CD4-positive, alpha-beta T cell treated with Interleukin-1 beta for 1 hour (primary cell): ENCODE data around the gene ENO2.
A peak's percentile ranks its signal among the peaks of the same experiment; 100 is the strongest.
"Not testable (repeated sequence)": the region's sequence is repeated elsewhere in the genome, so short reads cannot be mapped to it uniquely, and the experiment has no call there.

Experiments
- DNase-seq, 2 donors: peaks; one replicate each; pipeline ENCODE4 v3.0.0-alpha.2; 2020 to 2022

ENO2 gene

DNA sequence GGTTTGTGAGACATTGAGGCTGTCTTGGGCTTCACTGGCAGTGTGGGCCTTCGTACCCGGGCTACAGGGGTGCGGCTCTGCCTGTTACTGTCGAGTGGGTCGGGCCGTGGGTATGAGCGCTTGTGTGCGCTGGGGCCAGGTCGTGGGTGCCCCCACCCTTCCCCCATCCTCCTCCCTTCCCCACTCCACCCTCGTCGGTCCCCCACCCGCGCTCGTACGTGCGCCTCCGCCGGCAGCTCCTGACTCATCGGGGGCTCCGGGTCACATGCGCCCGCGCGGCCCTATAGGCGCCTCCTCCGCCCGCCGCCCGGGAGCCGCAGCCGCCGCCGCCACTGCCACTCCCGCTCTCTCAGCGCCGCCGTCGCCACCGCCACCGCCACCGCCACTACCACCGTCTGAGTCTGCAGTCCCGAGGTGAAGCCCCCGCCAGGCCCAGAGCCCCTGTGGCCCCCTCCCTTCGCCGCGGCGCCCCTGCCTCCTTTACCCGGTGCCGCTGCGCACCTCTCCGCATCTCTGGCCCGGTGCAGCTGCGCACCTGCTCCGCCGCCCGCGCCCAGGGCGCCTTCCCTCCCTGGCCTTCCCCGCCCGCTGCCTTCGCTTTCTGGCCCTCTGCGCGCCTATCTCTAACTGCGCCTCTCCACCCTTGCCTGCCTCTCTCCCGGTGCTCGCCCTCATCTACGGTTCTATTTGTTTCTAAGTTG lies at the start of gene ENO2:
Gene ENO2, plus strand, starts transcription at position 335 of the 701 bp plus-strand sequence. CDS start 1,253 bp downstream, outside the sequence.
- peak; percentile 87 for DNase-seq

DNA sequence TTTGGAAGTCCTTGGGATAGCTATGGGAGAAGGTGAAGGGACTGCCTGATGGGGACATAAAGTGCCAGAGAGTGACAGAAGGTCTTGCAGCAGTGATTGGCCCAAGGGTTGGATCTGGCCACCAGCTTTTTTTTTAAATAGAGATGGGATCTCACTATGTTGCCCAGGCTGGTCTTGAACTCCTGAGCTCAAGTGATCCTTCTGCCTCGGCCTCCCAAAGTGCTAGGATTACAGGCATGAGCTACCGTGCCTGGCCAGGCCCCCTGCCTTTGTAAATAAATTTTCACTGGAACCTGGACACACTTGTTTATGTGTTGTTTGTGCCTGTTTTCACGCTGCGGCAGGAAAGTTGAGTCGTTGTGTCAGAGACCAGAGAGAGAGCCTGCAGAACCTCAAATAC lies 49.1 kb upstream of the ENO2 start:
- not testable (repeated sequence) for DNase-seq

DNA sequence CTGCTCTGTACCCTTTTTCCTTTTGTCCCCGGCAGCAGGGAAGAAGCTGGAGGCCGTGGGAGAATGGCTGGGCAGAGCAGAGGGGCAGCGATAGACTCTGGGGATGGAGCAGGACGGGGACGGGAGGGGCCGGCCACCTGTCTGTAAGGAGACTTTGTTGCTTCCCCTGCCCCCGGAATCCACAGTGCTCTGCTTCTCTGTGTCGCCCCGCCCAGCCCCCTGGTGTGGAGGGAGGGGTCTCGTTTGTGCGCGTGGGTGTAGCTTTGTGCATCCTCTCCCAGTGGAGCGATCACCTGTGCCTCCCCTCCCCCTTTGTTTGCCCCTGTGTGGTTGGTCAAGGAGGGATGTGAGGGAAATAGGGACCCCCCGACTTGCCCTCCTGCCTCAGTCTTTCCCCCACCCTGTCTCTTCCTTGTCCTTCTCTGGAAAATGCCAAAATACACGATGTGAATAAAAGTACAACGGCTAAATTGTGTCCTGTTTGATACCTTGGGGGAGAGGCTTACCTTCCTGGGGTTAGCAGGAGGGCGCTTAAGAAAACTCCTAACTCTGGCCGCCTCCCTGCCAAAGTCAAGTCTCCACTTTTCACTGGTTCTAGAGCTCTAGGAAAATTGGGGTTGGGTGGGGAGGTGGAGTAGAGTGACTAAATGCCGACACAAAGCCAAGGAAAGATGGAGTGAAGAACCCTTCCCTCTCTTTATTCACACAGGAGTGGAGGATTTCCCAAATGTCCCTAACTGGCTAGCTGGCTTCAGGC lies 48.0 kb upstream of the ENO2 start:
- no peak for DNase-seq

DNA sequence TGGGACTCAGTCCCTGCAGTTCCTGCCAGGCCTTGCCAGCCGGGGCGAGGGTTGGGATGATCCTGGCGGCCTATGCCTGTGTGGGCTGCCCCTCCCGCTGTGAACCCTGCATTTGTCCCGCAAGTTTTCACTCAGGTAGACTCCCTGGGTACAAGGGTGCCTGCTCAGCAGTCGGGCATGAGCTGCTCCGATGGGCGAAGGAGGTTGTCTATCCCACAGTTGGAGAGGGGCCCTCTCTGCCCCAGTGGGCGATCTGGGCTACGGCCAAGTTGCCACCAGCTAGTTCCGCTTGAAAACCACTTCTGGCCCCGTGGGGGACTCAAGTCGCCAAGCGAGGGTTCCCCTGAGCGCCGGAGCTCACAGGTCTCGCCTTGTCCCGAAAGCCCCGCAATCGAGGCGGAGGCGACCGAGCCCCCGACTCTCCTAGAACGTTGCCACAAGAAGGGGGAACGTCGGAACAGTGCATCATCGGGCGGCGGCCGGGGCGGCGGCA lies 47.4 kb upstream of the ENO2 start:
- DNase-seq: no peak

DNA sequence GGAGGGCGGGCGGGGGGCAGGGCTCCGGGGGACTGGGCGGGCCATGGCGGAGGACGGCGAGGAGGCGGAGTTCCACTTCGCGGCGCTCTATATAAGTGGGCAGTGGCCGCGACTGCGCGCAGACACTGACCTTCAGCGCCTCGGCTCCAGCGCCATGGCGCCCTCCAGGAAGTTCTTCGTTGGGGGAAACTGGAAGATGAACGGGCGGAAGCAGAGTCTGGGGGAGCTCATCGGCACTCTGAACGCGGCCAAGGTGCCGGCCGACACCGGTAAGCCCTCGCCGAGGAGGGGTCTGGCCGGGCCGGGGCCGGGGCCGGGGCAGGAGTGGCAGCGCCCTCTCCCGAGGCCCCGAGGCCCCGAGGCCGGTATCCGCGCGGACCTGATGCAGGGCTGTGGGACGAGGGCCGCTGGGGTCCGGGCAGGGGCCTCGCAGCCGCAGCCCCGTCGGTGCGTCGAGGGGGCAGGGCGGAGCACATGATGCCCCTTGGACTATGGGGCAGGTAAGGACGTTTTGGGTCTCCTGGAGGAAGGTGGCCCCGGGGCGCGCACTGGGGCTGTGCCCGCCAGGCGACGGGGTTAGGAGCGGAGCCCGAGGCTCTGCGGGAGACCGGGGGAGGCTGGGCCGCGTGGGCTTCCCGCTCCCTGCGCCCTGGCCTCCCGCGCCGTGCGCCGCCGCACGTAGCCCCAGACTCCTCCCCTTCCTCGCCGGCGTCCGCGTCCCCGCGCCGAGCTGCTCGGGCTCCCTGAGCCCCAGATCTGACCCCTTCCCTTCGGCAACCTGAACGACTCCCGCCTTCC lies 46.8 kb upstream of the ENO2 start, which contains the start of gene TPI1:
Gene TPI1, plus strand, starts transcription at position 119 of the 798 bp plus-strand sequence. Its CDS starts 36 bp downstream, at position 155.
- peak; percentile 85 to 87 for DNase-seq

DNA sequence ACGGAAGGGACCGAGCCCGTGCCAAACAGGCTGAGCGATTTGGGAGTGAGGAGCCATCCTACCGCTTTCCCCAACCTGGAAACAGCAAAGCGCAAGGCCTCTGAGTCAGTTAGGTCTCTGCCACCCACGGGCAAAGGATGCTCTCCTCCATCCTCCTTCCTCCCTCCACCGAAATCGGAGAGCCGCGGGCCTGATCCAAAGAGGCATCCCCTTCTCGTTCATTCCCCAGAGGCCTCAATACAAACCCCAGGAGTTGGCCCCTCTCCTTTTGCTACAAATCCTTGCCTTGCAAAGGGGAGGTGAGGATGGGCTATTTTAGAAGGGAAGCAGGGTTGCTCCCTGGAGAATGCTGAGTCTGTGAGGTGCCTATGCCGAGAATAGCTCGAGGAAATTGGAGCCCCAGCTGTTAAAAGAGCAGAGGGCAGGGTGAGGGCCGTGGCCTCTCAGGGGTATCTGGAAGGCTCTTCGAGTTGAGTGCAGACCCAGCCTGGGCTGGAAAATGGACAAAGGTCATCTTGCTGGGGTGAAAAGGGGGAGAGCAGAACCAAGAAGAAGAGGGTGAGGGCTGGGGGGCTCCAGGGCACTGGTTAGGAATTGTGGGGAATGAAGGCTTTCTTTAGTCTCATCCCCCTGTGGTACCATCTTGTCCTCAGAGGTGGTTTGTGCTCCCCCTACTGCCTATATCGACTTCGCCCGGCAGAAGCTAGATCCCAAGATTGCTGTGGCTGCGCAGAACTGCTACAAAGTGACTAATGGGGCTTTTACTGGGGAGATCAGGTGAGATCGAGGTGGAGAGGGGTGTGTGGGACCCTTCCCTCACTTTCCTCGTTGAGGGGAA lies 46.0 kb upstream of the ENO2 start:
- DNase-seq: peak in 1 of 2 donors; percentile 17

DNA sequence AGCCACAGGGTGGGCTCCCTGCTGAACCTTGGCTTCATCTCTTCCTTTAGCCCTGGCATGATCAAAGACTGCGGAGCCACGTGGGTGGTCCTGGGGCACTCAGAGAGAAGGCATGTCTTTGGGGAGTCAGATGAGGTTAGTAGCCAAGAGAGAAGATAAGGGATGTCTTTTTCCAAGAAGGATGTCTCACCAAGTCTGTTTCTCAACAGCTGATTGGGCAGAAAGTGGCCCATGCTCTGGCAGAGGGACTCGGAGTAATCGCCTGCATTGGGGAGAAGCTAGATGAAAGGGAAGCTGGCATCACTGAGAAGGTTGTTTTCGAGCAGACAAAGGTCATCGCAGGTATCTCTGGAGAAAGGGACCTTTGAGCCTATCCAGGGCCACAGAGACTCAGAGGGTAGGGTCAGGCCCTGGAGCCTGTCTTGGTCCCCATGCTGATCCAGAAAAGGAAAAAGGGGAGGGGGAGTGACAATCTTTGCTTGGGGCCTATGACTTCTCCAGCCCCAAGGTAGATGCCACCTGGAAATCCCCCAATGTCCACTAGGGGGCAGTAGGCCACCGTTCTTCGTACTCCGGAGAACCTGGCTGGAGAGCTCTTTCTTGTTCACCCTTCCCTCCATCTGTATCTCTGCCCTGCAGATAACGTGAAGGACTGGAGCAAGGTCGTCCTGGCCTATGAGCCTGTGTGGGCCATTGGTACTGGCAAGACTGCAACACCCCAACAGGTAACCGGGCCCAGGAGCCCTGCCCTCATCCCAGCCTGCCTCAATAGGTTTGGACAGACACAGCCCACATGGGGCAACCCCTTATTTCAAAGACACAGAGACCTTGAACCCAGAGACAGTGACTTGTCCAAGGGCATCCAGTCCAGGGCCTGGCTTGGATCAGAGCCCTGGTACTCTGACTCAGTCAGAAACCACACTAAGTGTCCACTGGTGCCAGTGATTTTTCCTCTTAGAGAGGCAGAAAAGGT lies 45.0 kb upstream of the ENO2 start:
- peak; percentile 82 to 89 for DNase-seq

DNA sequence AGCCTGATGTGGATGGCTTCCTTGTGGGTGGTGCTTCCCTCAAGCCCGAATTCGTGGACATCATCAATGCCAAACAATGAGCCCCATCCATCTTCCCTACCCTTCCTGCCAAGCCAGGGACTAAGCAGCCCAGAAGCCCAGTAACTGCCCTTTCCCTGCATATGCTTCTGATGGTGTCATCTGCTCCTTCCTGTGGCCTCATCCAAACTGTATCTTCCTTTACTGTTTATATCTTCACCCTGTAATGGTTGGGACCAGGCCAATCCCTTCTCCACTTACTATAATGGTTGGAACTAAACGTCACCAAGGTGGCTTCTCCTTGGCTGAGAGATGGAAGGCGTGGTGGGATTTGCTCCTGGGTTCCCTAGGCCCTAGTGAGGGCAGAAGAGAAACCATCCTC lies 44.1 kb upstream of the ENO2 start:
- not testable (repeated sequence) for DNase-seq

DNA sequence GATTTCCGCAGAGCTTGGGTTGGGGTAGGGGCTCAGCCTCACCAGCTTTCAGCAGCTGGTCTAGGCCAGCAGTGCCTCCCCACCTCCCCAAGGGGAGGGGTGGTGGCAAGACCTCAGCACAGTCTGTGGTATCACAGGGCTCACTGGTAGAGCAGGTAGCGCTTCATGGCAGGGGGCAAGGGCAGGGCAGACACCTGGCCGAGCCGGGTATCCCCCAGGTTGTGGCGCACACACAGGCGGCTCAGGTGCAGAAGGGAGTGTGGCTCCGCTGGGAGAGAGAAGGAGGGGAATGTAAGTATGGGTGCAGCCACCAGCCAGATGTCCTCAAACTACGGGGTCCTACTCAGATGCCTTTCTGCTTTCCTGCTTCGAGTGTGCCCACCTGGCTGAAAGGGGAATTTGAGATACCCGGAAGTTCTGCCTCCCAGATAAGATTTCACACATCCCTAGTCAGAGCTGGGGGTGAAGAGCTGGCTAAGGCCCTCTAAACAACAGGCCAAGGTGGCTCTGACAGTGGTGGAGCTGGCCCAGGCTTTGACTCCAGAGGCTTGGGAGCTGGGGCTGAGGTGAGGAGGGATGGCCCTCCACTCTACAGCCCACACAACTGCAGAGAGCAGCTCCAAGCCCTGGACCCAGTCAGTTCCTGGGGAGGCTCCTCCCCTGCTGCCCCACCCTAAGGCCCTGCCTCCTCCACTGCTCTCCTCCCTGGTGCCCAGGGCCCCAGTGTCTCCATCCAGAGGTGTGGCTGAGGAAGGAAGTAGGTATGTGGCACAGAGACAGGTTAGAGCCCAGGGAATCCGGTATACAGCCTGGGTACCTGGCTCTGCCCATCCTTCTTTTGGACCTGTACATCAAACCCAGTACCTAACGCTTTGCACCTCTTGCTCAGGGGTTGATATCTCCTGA lies 43.1 kb upstream of the ENO2 start:
- DNase-seq: peak; percentile 15 to 41

DNA sequence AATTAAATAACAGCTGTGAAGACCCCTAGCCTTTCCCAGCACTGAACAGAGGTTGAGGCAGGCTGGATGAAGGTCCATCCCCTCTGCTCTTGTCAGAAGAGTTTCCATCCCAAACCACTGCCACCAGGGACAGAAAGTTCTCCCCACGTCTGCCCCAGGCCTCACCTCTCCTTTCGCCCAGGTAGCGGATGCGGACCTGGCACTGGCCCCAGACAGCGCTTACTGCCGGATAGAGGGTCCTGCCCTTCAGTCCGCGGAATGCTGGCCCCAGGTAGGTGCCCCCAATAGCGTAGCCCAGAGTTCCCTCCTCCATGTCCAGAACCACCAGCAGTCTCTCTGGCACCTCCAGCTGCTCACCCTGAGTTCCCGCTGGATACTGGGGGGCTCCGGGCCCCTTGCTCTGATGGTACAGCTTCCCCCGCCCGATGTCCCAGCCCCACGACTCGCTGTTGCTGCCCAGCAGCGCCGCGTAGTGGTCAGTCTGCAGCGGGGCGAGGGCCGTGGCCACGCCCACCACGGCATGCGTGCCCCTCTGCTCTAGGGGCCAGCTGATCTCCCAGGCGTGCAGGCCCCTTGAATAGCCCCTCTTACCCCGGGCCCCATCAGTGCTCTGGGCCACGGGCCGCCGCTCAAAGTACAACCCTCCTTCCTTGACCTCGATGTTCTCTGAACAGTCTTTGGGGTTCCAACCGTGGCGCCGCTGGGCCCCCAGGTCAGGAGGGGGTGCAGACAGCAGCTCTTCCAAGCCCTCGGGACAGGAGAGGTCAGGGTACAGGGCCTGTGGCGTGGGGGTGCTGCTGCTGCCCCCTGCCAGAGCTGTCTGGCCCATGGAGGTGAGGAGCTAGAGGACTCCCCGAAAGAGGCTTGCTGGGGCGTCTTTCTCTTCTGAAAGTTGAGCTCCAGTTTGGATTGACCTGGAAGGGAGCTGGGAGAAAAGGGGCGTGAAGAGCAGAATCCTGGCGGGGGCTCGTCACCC lies 42.0 kb upstream of the ENO2 start:
- peak; percentile 84 to 88 for DNase-seq

DNA sequence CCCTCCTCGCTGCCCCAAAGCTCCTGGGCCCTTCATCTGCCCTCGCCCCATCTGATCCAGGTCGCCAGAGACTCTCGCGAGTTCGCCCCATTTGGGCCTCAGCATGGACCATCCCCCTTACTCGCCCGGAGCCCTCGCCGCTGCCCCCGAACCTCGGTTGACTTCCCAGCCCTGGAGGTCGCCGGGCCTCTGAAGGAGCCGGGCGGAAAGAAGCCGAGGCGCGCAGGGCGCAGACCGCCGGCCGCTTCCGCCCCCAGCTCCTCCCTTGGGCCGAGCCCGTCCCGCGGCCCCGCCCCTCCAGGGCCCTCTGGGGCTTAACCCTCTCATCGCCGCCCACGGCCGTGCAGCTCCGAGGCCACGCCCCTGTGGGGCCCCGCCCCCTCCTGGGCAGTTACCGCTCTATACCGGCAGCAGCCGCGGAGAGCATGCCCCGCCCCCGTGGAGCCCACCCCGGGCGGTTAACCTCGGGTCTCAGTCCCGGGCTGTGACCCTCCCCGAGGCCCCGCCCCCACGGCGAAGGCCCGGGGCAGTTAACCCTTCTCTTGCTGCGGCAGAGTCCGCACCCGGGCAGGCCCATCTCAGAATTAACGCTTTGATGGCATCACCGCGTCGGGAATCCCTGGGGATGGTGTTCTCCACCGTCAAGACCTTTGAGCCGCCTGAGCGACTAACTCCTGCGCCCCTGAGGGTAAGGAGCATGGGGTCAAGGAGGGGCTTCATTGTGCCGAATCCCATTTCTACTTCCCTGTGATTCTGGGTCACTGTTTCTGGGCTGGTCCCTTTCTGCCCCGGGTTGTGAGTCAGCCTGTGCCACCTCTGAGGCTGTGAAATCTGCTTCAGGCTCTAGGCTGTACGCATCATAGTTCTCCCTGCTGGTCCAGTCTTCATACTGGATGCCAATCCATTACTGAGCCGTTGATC lies 41.0 kb upstream of the ENO2 start, which contains the start of gene SPSB2:
Gene SPSB2, minus strand, starts transcription at position 210 of the 921 bp plus-strand sequence. CDS start 402 bp downstream, outside the sequence.
- peak; percentile 98 for DNase-seq

DNA sequence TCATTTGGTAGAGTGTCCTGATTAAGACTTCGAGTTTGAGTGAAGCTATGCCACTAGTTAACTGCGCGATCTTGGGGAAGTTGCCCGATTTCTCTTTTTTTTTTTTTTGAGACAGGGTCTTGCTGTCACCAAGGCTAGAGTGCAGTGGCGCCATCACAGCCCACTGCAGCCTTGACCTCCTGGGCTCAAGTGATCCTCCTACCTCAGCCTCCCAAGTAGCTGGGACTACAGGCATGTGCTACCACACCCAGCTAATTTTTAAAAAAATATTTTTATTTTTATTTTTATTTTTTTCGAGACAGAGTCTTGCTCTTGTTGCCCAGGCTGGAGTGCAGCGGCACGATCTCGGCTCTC lies 40.4 kb upstream of the ENO2 start:
- not testable (repeated sequence) for DNase-seq

DNA sequence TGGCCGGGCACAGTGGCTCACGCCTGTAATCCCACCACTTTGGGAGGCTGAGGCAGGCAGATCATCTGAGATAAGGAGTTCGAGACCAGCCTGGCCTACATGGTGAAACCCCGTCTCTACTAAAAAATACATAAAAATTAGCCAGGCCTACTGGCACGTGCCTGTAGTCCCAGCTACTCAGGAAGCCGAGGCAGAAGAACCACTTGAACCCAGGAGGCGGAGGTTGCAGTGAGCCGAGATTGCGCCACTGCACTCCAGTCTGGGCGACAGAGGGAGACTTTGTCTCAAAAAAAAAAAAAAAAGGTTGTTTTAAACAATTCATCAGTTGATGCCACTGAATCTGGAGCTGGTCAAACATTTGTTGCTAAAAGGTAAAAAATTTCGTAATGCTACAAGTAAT lies 34.6 kb upstream of the ENO2 start:
- DNase-seq: not testable (repeated sequence)

DNA sequence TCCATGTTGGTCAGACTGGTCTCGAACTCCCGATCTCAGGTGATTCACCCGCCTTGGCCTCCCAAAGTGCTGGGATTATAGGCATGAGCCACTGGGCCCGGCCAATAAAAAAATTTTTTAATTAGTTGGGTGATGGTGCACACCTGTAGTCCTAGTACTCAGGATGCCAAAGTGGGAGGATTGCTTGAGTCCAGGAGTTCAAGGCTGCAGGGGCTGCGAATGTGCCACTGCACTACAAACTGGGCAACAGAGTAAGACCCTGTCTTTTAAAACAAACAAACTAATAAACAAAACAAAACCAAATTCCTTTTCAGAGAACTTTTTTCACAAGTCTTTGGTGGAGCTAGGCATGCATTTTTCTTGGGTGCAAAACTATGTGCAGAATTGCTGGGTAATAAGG lies 31.1 kb upstream of the ENO2 start:
- no peak for DNase-seq

DNA sequence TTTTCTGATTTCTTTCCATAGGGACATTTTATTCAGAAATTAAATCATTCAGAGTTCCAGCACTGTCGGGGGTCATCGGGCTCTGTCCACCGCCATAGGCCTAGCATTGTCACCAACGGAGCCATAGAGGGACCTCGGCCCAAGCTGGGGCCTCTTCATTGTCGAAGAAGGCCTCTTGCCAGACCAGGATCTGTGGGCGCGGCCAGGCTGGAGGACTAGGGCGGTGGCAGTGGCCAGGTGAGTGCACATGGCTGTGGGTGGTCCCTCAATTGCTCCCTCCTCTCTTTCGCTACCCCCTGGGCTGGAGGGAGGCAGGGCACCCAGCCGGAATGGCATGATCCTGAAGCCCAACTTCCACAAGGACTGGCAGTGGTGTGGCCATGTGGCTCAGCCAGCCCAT lies 30.7 kb upstream of the ENO2 start:
- DNase-seq: no peak

DNA sequence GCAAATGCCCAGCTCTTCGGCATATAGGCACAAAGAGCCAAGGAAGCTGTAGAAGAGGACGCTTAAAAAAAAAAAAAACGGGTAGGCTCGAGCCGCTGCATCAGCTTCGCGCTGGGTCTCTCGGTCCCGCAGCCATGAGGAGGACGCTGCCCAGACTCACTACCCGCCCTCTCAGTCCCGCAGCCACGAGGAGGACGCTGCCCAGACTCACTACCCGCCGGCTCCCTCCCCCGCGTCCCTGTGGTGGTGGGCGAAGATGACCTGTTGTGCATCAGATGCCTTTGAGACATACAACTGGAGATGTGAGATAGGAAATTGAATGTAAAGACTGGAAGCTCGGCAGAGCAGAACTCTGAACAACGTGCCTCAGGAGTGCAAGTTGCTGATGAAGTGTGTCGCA lies 29.8 kb upstream of the ENO2 start:
- no peak for DNase-seq
